Fibroblast of peridontal ligament (primary cell): ENCODE results near the gene TTLL7.
A peak's percentile ranks its signal among the peaks of the same experiment; 100 is the strongest.

Experiments
- DNase-seq: peaks from one replicate; pipeline ENCODE4 v3.0.0-alpha.2; 2010; ENCODE audit errors: extremely low read depth

TTLL7 gene

GRCh38 chr1:83822208-83822607 lies 176.7 kb downstream of the TTLL7 start:
- DNase-seq, result peak; percentile 56

DNA sequence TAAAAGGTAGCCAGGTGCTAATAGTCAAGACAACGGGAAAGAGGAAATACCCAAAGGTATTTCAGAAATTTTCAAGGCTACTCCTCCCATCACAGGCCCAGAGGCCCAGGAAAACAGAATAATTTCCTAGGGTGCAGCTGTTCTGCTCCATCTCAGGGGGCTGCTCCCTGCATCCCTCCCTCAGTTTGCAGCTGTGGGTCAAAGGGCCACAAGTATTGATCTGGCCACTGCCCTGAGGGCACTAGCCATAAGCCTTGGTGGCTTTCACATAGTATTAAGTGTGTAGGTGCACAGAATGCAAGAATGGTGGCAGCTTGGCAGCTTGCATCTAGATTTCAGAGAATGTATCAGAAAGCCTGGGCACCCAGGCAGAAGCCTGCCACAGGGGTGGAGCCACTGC lies 179.5 kb downstream of the TTLL7 start:
- no peak for DNase-seq

GRCh38 chr1:83818916-83819315 lies 180.0 kb downstream of the TTLL7 start:
- peak; percentile 66 for DNase-seq

DNA sequence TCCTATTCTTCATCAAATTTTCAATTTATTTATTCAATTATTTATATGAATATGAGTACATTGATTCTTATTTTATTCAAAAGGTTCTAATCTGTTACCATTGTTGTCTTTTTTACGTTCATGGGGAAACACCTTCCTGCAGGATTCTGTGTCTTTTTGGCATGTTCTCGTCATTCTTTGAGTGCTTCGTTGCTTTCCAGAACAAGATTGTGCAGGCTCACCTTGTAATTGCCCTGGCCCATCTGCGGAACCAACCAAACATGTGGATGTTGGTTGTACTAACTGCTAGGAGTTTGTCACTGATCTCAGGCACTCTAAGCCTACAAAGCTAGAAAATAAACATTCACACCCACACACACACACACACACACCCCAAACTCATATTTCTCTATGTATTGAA lies 182.1 kb downstream of the TTLL7 start:
- DNase-seq, result no peak

DNA sequence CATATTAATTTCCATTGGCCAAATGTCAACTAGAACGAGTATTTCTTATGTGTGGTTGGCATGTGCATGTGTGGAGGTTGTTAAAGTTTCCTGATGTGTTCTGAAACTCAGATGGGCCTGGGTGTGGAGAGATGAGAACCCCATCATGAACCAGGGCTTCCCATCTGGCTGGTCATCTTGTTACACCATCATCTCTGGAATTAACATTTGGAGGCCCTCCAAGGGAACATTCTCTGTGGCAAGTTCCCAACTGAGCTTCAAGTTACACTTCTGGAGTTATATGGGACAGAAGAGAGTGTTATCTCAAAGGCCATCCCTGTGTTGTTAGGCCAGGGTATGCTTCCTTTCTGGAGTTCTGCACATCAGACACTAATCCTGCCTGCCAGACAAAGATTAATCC lies 183.6 kb downstream of the TTLL7 start:
- peak; percentile 96 for DNase-seq
